ENCODE measurements around the gene UNC45B.

Gene UNC45B

GRCh38 chr17:35130392-35130791 lies 17.2 kb upstream of the UNC45B start:
- TF ChIP-seq EZH2phosphoT487 (IDR thresholded peaks at IDR 0.05; ENCODE audit: borderline replicate concordance, low read length) (no peak), CTCF (IDR thresholded peaks at IDR 0.05; ENCODE audit: low read depth, low read length, poor library complexity, severe bottlenecking) (no peak)
- Histone ChIP-seq H3K27ac (ENCODE audit: low read depth, low read length) (no peak overlapping the region), H3K9me2 (replicated peaks; ENCODE audit: control insufficient read depth, low read length) (no peaks in the 10 kb centered on the region), H3K79me2 (ENCODE audit: control insufficient read depth, low read length) (no peaks in the 10 kb centered on the region), H4K20me1 (ENCODE audit: control insufficient read depth, insufficient read depth, low read depth, low read length) (no peaks in the 10 kb centered on the region), H3K9me3 (ENCODE audit: control insufficient read depth, insufficient read depth, low read length) (no peaks in the 10 kb centered on the region), H3K36me3 (ENCODE audit: control insufficient read depth, low read length) (peaks cover 56% of the 10 kb centered on the region), H3K4me2 (ENCODE audit: low read length) (no peak overlapping the region), H3F3A (ENCODE audit: control insufficient read depth, insufficient read depth) (0 out of 2 replicates have a peak, but pooled peaks cover 4% of the 10 kb centered on the region), H3K27me3 (ENCODE audit: control insufficient read depth, low read length) (no peaks in the 10 kb centered on the region), H3K4me3 (ENCODE audit: low read length) (no peak overlapping the region), H3K4me1 (ENCODE audit: control insufficient read depth, low read length) (no peaks in the 10 kb centered on the region)

- no peak for TF ChIP-seq EZH2phosphoT487 (IDR thresholded peaks at IDR 0.05; ENCODE audit: borderline replicate concordance, low read length)
- no peak for TF ChIP-seq CTCF (IDR thresholded peaks at IDR 0.05; ENCODE audit: low read depth, low read length, poor library complexity, severe bottlenecking)
- H3K4me2 ChIP-seq (ENCODE audit: low read length): no peak overlapping the region
- H3K9me2 ChIP-seq (replicated peaks; ENCODE audit: control insufficient read depth, low read length): no peaks in the 10 kb centered on the region
- H3K4me3 ChIP-seq (ENCODE audit: low read length): no peak overlapping the region
- no peaks in the 10 kb centered on the region for H3K27me3 ChIP-seq (ENCODE audit: control insufficient read depth, low read length)
- H3K4me1 ChIP-seq (ENCODE audit: control insufficient read depth, low read length): no peaks in the 10 kb centered on the region
- H3K36me3 ChIP-seq (ENCODE audit: control insufficient read depth, low read length): peaks cover 73% of the 10 kb centered on the region
- 0 out of 2 replicates have a peak, but pooled peaks cover 4% of the 10 kb centered on the region for H3F3A ChIP-seq (ENCODE audit: control insufficient read depth, insufficient read depth)
- H4K20me1 ChIP-seq (ENCODE audit: control insufficient read depth, insufficient read depth, low read depth, low read length): no peaks in the 10 kb centered on the region
- H3K27ac ChIP-seq (ENCODE audit: low read depth, low read length): no peak overlapping the region
- no peaks in the 10 kb centered on the region for H3K79me2 ChIP-seq (ENCODE audit: control insufficient read depth, low read length)
- H3K9me3 ChIP-seq (ENCODE audit: control insufficient read depth, insufficient read depth, low read length): no peaks in the 10 kb centered on the region
Observed at GRCh38 chr17:35132099-35132498, 15.5 kb upstream of the UNC45B start.

- Histone ChIP-seq H3F3A (ENCODE audit: control insufficient read depth, insufficient read depth) (0 out of 2 replicates have a peak, but pooled peaks cover 4% of the 10 kb centered on the region), H3K27me3 (ENCODE audit: control insufficient read depth, low read length) (no peaks in the 10 kb centered on the region), H3K9me2 (replicated peaks; ENCODE audit: control insufficient read depth, low read length) (no peaks in the 10 kb centered on the region), H3K79me2 (ENCODE audit: control insufficient read depth, low read length) (no peaks in the 10 kb centered on the region), H3K4me3 (ENCODE audit: low read length) (no peak overlapping the region), H3K9me3 (ENCODE audit: control insufficient read depth, insufficient read depth, low read length) (no peaks in the 10 kb centered on the region), H3K36me3 (ENCODE audit: control insufficient read depth, low read length) (peaks cover 81% of the 10 kb centered on the region), H3K27ac (ENCODE audit: low read depth, low read length) (no peak overlapping the region), H3K4me2 (ENCODE audit: low read length) (no peak overlapping the region), H4K20me1 (ENCODE audit: control insufficient read depth, insufficient read depth, low read depth, low read length) (no peaks in the 10 kb centered on the region), H3K4me1 (ENCODE audit: control insufficient read depth, low read length) (no peaks in the 10 kb centered on the region)
- TF ChIP-seq EZH2phosphoT487 (IDR thresholded peaks at IDR 0.05; ENCODE audit: borderline replicate concordance, low read length) (no peak), CTCF (IDR thresholded peaks at IDR 0.05; ENCODE audit: low read depth, low read length, poor library complexity, severe bottlenecking) (no peak)
Observed at GRCh38 chr17:35132816-35133550, 14.6 kb upstream of the UNC45B start.

All from DOHH2 (cell line).